ENCODE results near the gene ALG9.

The ALG9 gene

DNA sequence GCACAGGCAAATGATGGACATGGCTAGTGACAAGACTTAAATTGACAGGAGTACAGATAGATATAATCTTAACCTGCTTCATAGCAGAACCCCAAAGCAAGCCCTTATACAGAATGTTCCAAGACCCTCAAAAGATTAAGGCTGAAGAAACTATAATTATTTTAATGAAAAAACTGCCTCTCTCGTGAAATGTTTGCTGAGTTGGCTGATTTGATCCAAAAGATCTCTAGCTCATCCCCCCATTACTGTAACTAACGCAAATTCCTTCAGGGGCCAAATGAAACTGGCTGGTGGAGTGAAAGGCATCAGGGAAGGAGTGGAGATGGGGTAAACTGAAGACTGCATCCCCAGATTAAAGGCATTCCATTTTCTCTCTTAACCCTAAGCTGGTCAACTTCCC, 19.3 kb downstream of the ALG9 start:
- Histone ChIP-seq H3K4me1 (ENCODE audit: control insufficient read depth in 1 of 2, insufficient read depth in 2 of 2, low read length in 2 of 2) (no peaks in the 10 kb centered on the region), H3K27ac (ENCODE audit: low read depth, low read length) (no peak overlapping the region), H3K4me3 (ENCODE audit: low read depth in 1 of 2, low read length in 2 of 2) (no peak overlapping the region), H3K36me3 (ENCODE audit: control insufficient read depth in 1 of 2, insufficient read depth in 2 of 2, low read length in 2 of 2) (peaks cover 13 to 55% of the 10 kb centered on the region in 2 donors), H3K9ac (ENCODE audit: low read depth in 1 of 2, low read length in 2 of 2) (no peak overlapping the region), H3K9me3 (ENCODE audit: control insufficient read depth in 1 of 2, low read length in 2 of 2) (no peaks in the 10 kb centered on the region), H3K27me3 (ENCODE audit: control insufficient read depth in 1 of 2, insufficient read depth in 2 of 2, low read length in 2 of 2) (no peaks in the 10 kb centered on the region)

DNA sequence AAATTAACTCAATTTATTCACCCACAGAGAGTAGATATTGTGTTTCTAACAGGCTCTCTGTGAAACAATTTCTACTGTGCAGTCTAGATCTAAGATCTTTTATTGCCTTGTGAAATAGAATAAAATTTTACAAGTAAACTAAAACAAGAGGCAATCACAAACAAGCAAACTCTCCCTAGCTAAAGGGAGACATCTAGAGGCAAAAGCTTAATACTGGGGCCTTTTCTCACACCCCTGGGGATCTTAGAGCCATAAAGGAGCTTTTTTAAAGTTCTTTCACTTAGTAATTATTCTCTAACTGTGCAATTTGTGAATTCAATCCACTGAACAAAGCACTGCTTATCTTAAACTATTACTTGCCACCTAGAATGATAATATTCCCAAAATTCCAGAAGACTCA, 19.7 kb downstream of the ALG9 start:
- H3K4me3 ChIP-seq (ENCODE audit: low read depth in 1 of 2, low read length in 2 of 2) = no peak overlapping the region
- peaks cover 15 to 58% of the 10 kb centered on the region in 2 donors for H3K36me3 ChIP-seq (ENCODE audit: control insufficient read depth in 1 of 2, insufficient read depth in 2 of 2, low read length in 2 of 2)
- no peaks in the 10 kb centered on the region for H3K4me1 ChIP-seq (ENCODE audit: control insufficient read depth in 1 of 2, insufficient read depth in 2 of 2, low read length in 2 of 2)
- H3K9ac ChIP-seq (ENCODE audit: low read depth in 1 of 2, low read length in 2 of 2) = no peak overlapping the region
- no peak overlapping the region for H3K27ac ChIP-seq (ENCODE audit: low read depth, low read length)
- no peaks in the 10 kb centered on the region for H3K27me3 ChIP-seq (ENCODE audit: control insufficient read depth in 1 of 2, insufficient read depth in 2 of 2, low read length in 2 of 2)
- no peaks in the 10 kb centered on the region for H3K9me3 ChIP-seq (ENCODE audit: control insufficient read depth in 1 of 2, low read length in 2 of 2)

GRCh38 chr11:111851067-111851466, 20.3 kb downstream of the ALG9 start:
- H3K4me3 ChIP-seq (ENCODE audit: low read depth in 1 of 2, low read length in 2 of 2) = no peak overlapping the region
- no peaks in the 10 kb centered on the region for H3K27me3 ChIP-seq (ENCODE audit: control insufficient read depth in 1 of 2, insufficient read depth in 2 of 2, low read length in 2 of 2)
- no peak overlapping the region for H3K9ac ChIP-seq (ENCODE audit: low read depth in 1 of 2, low read length in 2 of 2)
- no peaks in the 10 kb centered on the region for H3K4me1 ChIP-seq (ENCODE audit: control insufficient read depth in 1 of 2, insufficient read depth in 2 of 2, low read length in 2 of 2)
- H3K9me3 ChIP-seq (ENCODE audit: control insufficient read depth in 1 of 2, low read length in 2 of 2) = no peaks in the 10 kb centered on the region
- peaks cover 17 to 60% of the 10 kb centered on the region in 2 donors for H3K36me3 ChIP-seq (ENCODE audit: control insufficient read depth in 1 of 2, insufficient read depth in 2 of 2, low read length in 2 of 2)
- no peak overlapping the region for H3K27ac ChIP-seq (ENCODE audit: low read depth, low read length)

DNA sequence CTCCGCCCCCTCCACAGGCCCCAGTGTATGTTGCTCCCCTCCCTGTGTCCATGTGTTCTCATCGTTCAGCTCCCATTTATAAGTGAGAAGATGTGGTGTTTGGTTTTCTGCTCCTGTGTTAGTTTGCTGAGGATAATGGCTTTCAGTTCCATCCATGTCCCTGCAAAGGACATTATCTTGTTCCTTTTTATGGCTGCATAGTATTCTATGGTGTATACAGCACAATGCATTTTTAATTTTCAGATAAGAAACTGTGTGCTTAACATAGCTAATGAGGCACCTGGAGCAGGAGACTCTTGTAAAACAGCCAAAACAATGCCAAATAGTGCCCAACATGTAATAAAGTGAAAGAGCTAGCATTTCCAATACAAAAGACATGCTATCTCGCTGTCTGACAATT, 21.8 kb downstream of the ALG9 start:
- Histone ChIP-seq H3K4me3 (ENCODE audit: low read depth in 1 of 2, low read length in 2 of 2) (no peak overlapping the region), H3K36me3 (ENCODE audit: control insufficient read depth in 1 of 2, insufficient read depth in 2 of 2, low read length in 2 of 2) (peaks cover 13 to 66% of the 10 kb centered on the region in 2 donors), H3K27ac (ENCODE audit: low read depth, low read length) (no peak overlapping the region), H3K9me3 (ENCODE audit: control insufficient read depth in 1 of 2, low read length in 2 of 2) (no peaks in the 10 kb centered on the region), H3K4me1 (ENCODE audit: control insufficient read depth in 1 of 2, insufficient read depth in 2 of 2, low read length in 2 of 2) (no peaks in the 10 kb centered on the region), H3K27me3 (ENCODE audit: control insufficient read depth in 1 of 2, insufficient read depth in 2 of 2, low read length in 2 of 2) (no peaks in the 10 kb centered on the region), H3K9ac (ENCODE audit: low read depth in 1 of 2, low read length in 2 of 2) (no peak overlapping the region)

GRCh38 chr11:111846636-111847035, 24.7 kb downstream of the ALG9 start:
- H3K9me3 ChIP-seq (ENCODE audit: control insufficient read depth in 1 of 2, low read length in 2 of 2) = no peaks in the 10 kb centered on the region
- H3K4me1 ChIP-seq (ENCODE audit: control insufficient read depth in 1 of 2, insufficient read depth in 2 of 2, low read length in 2 of 2) = no peaks in the 10 kb centered on the region
- no peak overlapping the region for H3K27ac ChIP-seq (ENCODE audit: low read depth, low read length)
- no peak overlapping the region for H3K4me3 ChIP-seq (ENCODE audit: low read depth in 1 of 2, low read length in 2 of 2)
- no peaks in the 10 kb centered on the region for H3K27me3 ChIP-seq (ENCODE audit: control insufficient read depth in 1 of 2, insufficient read depth in 2 of 2, low read length in 2 of 2)
- no peak overlapping the region for H3K9ac ChIP-seq (ENCODE audit: low read depth in 1 of 2, low read length in 2 of 2)
- H3K36me3 ChIP-seq (ENCODE audit: control insufficient read depth in 1 of 2, insufficient read depth in 2 of 2, low read length in 2 of 2) = peaks cover 11 to 59% of the 10 kb centered on the region in 2 donors

DNA sequence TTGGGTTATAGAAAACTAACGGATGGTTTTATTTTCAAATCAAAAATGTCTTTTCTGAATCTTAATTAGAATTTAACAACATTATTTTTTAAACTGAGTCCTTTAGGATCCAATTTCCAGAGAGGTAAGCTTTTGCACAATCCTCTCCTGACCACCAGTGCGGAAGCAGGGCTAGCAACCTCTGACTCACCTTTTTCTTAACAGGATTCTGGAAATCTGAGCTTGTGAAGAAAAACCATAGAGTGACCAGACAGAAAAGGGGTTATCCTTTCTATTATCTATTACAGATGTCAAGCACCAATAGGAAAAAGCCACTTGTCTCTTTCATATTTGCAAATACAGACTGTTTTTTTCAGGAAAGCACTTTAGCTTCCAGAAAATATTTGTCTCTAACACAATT, 25.3 kb downstream of the ALG9 start:
- Histone ChIP-seq H3K27ac (ENCODE audit: low read depth, low read length) (no peak overlapping the region), H3K9ac (ENCODE audit: low read depth in 1 of 2, low read length in 2 of 2) (no peak overlapping the region), H3K9me3 (ENCODE audit: control insufficient read depth in 1 of 2, low read length in 2 of 2) (no peaks in the 10 kb centered on the region), H3K4me3 (ENCODE audit: low read depth in 1 of 2, low read length in 2 of 2) (no peak overlapping the region), H3K27me3 (ENCODE audit: control insufficient read depth in 1 of 2, insufficient read depth in 2 of 2, low read length in 2 of 2) (no peaks in the 10 kb centered on the region), H3K36me3 (ENCODE audit: control insufficient read depth in 1 of 2, insufficient read depth in 2 of 2, low read length in 2 of 2) (peaks cover 11 to 56% of the 10 kb centered on the region in 2 donors), H3K4me1 (ENCODE audit: control insufficient read depth in 1 of 2, insufficient read depth in 2 of 2, low read length in 2 of 2) (peaks cover 3% of the 10 kb centered on the region in 2 donors)

GRCh38 chr11:111845276-111846028, 25.9 kb downstream of the ALG9 start:
- peaks cover 3 to 4% of the 10 kb centered on the region in 2 donors for H3K4me1 ChIP-seq (ENCODE audit: control insufficient read depth in 1 of 2, insufficient read depth in 2 of 2, low read length in 2 of 2)
- H3K9me3 ChIP-seq (ENCODE audit: control insufficient read depth in 1 of 2, low read length in 2 of 2) = no peaks in the 10 kb centered on the region
- peaks cover 11 to 51% of the 10 kb centered on the region in 2 donors for H3K36me3 ChIP-seq (ENCODE audit: control insufficient read depth in 1 of 2, insufficient read depth in 2 of 2, low read length in 2 of 2)
- H3K27ac ChIP-seq (ENCODE audit: low read depth, low read length) = no peak overlapping the region
- no peak overlapping the region for H3K9ac ChIP-seq (ENCODE audit: low read depth in 1 of 2, low read length in 2 of 2)
- no peak overlapping the region for H3K4me3 ChIP-seq (ENCODE audit: low read depth in 1 of 2, low read length in 2 of 2)
- H3K27me3 ChIP-seq (ENCODE audit: control insufficient read depth in 1 of 2, insufficient read depth in 2 of 2, low read length in 2 of 2) = no peaks in the 10 kb centered on the region

- no peak overlapping the region for H3K27ac ChIP-seq (ENCODE audit: low read depth, low read length)
- H3K4me1 ChIP-seq (ENCODE audit: control insufficient read depth in 1 of 2, insufficient read depth in 2 of 2, low read length in 2 of 2) = peaks cover 3 to 4% of the 10 kb centered on the region in 2 donors
- no peaks in the 10 kb centered on the region for H3K27me3 ChIP-seq (ENCODE audit: control insufficient read depth in 1 of 2, insufficient read depth in 2 of 2, low read length in 2 of 2)
- H3K9me3 ChIP-seq (ENCODE audit: control insufficient read depth in 1 of 2, low read length in 2 of 2) = no peaks in the 10 kb centered on the region
- peaks cover 11 to 45% of the 10 kb centered on the region in 2 donors for H3K36me3 ChIP-seq (ENCODE audit: control insufficient read depth in 1 of 2, insufficient read depth in 2 of 2, low read length in 2 of 2)
- no peak overlapping the region for H3K9ac ChIP-seq (ENCODE audit: low read depth in 1 of 2, low read length in 2 of 2)
- no peak overlapping the region for H3K4me3 ChIP-seq (ENCODE audit: low read depth in 1 of 2, low read length in 2 of 2)
Measured at GRCh38 chr11:111843661-111844060, 27.7 kb downstream of the ALG9 start.

DNA sequence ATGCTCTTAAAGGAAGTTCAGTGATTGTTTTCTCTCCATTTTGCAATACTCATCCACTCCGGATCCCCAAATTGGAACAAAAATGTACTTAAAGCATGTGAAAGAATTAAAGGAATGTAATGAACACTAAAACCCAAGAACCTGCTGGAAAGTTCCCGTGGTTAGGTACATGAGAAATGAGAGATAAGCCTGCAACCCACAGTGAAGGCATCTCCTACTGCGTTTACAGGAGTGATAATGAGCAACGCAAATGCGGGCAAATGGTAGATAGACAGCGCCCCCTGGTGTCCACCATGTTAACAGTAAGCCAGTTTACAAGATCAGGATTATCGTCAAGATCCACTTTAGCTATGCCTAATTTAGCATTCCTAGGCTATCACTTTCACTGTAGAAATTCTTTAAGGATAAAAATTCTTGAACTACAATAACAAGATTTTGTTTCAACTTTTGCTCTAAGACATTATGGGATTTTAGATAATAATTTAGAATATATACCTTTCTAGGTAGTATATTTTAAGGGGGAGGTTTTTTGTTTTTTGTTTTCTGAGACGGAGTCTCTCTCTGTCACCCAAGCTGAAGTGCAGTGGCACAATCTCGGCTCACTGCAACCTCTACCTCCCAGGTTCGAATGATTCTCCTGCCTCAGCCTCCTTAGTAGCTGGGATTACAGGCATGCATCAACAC, 29.9 kb downstream of the ALG9 start:
- H3K27me3 ChIP-seq (ENCODE audit: control insufficient read depth in 1 of 2, insufficient read depth in 2 of 2, low read length in 2 of 2) = no peaks in the 10 kb centered on the region
- peaks cover 16 to 41% of the 10 kb centered on the region in 2 donors for H3K36me3 ChIP-seq (ENCODE audit: control insufficient read depth in 1 of 2, insufficient read depth in 2 of 2, low read length in 2 of 2)
- H3K9ac ChIP-seq (ENCODE audit: low read depth in 1 of 2, low read length in 2 of 2) = no peak overlapping the region
- H3K27ac ChIP-seq (ENCODE audit: low read depth, low read length) = no peak overlapping the region
- no peaks in the 10 kb centered on the region for H3K9me3 ChIP-seq (ENCODE audit: control insufficient read depth in 1 of 2, low read length in 2 of 2)
- no peak overlapping the region for H3K4me3 ChIP-seq (ENCODE audit: low read depth in 1 of 2, low read length in 2 of 2)
- H3K4me1 ChIP-seq (ENCODE audit: control insufficient read depth in 1 of 2, insufficient read depth in 2 of 2, low read length in 2 of 2) = peaks cover 6 to 12% of the 10 kb centered on the region in 2 donors

DNA sequence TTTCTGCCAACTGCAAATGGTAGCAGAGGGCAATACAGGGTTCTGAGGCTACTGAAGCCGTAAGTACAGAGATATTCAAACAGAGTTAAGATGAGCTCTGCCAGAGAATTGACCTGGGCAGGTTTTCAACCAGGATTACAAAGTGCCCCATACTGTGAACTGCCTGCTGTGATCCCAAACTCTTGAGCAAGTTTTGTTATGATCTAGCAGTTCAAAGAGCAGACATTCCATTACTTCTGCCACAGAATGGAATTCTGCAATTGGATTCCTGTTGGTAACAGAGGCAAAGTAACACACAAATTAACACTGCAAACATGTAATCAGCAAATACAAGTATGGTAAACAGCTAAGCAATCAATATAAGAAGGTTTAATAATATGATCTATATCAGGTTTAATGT, 31.2 kb downstream of the ALG9 start:
- peaks cover 16 to 34% of the 10 kb centered on the region in 2 donors for H3K36me3 ChIP-seq (ENCODE audit: control insufficient read depth in 1 of 2, insufficient read depth in 2 of 2, low read length in 2 of 2)
- no peak overlapping the region for H3K27ac ChIP-seq (ENCODE audit: low read depth, low read length)
- peaks cover 15 to 25% of the 10 kb centered on the region in 2 donors for H3K4me1 ChIP-seq (ENCODE audit: control insufficient read depth in 1 of 2, insufficient read depth in 2 of 2, low read length in 2 of 2)
- no peak overlapping the region for H3K4me3 ChIP-seq (ENCODE audit: low read depth in 1 of 2, low read length in 2 of 2)
- no peaks in the 10 kb centered on the region for H3K27me3 ChIP-seq (ENCODE audit: control insufficient read depth in 1 of 2, insufficient read depth in 2 of 2, low read length in 2 of 2)
- H3K9me3 ChIP-seq (ENCODE audit: control insufficient read depth in 1 of 2, low read length in 2 of 2) = no peaks in the 10 kb centered on the region
- no peak overlapping the region for H3K9ac ChIP-seq (ENCODE audit: low read depth in 1 of 2, low read length in 2 of 2)

Data from duodenal mucosa (tissue), 2 donors.